ENCODE measurements around the gene RASSF1. TPM values are rescaled to one million over a fixed set of nuclear protein-coding genes. Genes with fewer than 3 reads are reported as not detected.

RASSF1 gene
- total RNA-seq, 1 experiment from 2014 or later, result 14.7 TPM

- no TSS peak for BruUV-seq (replicated peaks)
These were observed 34.0 kb upstream of the RASSF1 start for GRCh38 chr3:50374363-50375257.

GRCh38 chr3:50373146-50374051, 32.8 kb upstream of the RASSF1 start:
- Mint-ChIP-seq H3K36me3 (ENCODE audit: insufficient read depth, unreplicated experiment) (no peaks in the 10 kb centered on the region), H3K9me3 (ENCODE audit: low read depth, unreplicated experiment) (no peaks in the 10 kb centered on the region), H3K4me3 (ENCODE audit: low read depth, unreplicated experiment) (no peak overlapping the region), H3K27me3 (ENCODE audit: unreplicated experiment) (peaks cover 84% of the 10 kb centered on the region), H3K27ac (ENCODE audit: unreplicated experiment) (no peak overlapping the region), H3K4me1 (ENCODE audit: low read depth, unreplicated experiment) (no peaks in the 10 kb centered on the region)
- no peak for TF ChIP-seq CTCF (IDR thresholded peaks at IDR 0.05; ENCODE audit: unreplicated experiment)
- intact Hi-C loops (cut with micrococcal nuclease; ENCODE audit: unreplicated experiment), result loop anchor here (10.0 kb wide), 1 partner anchor 51 kb away; no protein-coding TSS in a partner anchor
- BruUV-seq (replicated peaks), result no TSS peak
- CTCF ChIA-PET, result no interaction called here
- DNase-seq, result no peak

More at GRCh38 chr3:50374363-50375257, 34.0 kb upstream of the RASSF1 start:
- peaks cover 84% of the 10 kb centered on the region for H3K27me3 Mint-ChIP-seq (ENCODE audit: unreplicated experiment)
- TF ChIP-seq CTCF (IDR thresholded peaks at IDR 0.05; ENCODE audit: unreplicated experiment), result no peak
- no peaks in the 10 kb centered on the region for H3K9me3 Mint-ChIP-seq (ENCODE audit: low read depth, unreplicated experiment)
- no peak overlapping the region for H3K27ac Mint-ChIP-seq (ENCODE audit: unreplicated experiment)
- CTCF ChIA-PET, result interaction anchor here (0.6 kb wide), 1 partner anchor 10 kb away, joined by 3 read pairs; no protein-coding TSS in a partner anchor
- no peaks in the 10 kb centered on the region for H3K36me3 Mint-ChIP-seq (ENCODE audit: insufficient read depth, unreplicated experiment)
- no peaks in the 10 kb centered on the region for H3K4me1 Mint-ChIP-seq (ENCODE audit: low read depth, unreplicated experiment)
- intact Hi-C loops (cut with micrococcal nuclease; ENCODE audit: unreplicated experiment), result loop anchor here (10.0 kb wide), 1 partner anchor 50 kb away; no protein-coding TSS in a partner anchor
- no peak overlapping the region for H3K4me3 Mint-ChIP-seq (ENCODE audit: low read depth, unreplicated experiment)
- no peak for DNase-seq

GRCh38 chr3:50372349-50372748, 31.7 kb upstream of the RASSF1 start:
- Mint-ChIP-seq H3K36me3 (ENCODE audit: insufficient read depth, unreplicated experiment) (peaks cover under 1% of the 10 kb centered on the region), H3K9me3 (ENCODE audit: low read depth, unreplicated experiment) (no peaks in the 10 kb centered on the region), H3K4me1 (ENCODE audit: low read depth, unreplicated experiment) (no peaks in the 10 kb centered on the region), H3K27ac (ENCODE audit: unreplicated experiment) (no peak overlapping the region), H3K27me3 (ENCODE audit: unreplicated experiment) (peaks cover 80% of the 10 kb centered on the region), H3K4me3 (ENCODE audit: low read depth, unreplicated experiment) (no peak overlapping the region)
- CTCF ChIA-PET, result no interaction called here
- BruUV-seq (replicated peaks), result no TSS peak
- intact Hi-C loops (cut with micrococcal nuclease; ENCODE audit: unreplicated experiment), result loop anchor here (10.0 kb wide), 1 partner anchor 52 kb away; no protein-coding TSS in a partner anchor
- no peak for DNase-seq
- no peak for TF ChIP-seq CTCF (IDR thresholded peaks at IDR 0.05; ENCODE audit: unreplicated experiment)

- Mint-ChIP-seq H3K36me3 (ENCODE audit: insufficient read depth, unreplicated experiment) (peaks cover 4% of the 10 kb centered on the region), H3K27ac (ENCODE audit: unreplicated experiment) (no peak overlapping the region), H3K4me1 (ENCODE audit: low read depth, unreplicated experiment) (no peaks in the 10 kb centered on the region), H3K27me3 (ENCODE audit: unreplicated experiment) (peaks cover 68% of the 10 kb centered on the region), H3K9me3 (ENCODE audit: low read depth, unreplicated experiment) (no peaks in the 10 kb centered on the region), H3K4me3 (ENCODE audit: low read depth, unreplicated experiment) (no peak overlapping the region)
- intact Hi-C loops (cut with micrococcal nuclease; ENCODE audit: unreplicated experiment), result loop anchor here (10.0 kb wide), 1 partner anchor 54 kb away; no protein-coding TSS in a partner anchor
- no peak for TF ChIP-seq CTCF (IDR thresholded peaks at IDR 0.05; ENCODE audit: unreplicated experiment)
- CTCF ChIA-PET, result interaction anchor here (0.6 to 1.2 kb wide), 6 partner anchors 10 to 178 kb away, joined by 3 to 18 read pairs (median 3); no protein-coding TSS in a partner anchor
- DNase-seq, result no peak
- no TSS peak for BruUV-seq (replicated peaks)
These were observed 30.6 kb upstream of the RASSF1 start for GRCh38 chr3:50371133-50371685.
